CD8-positive, alpha-beta memory T cell (primary cell): Measurements from ENCODE around the gene KATNIP. TPM values are rescaled to one million over a fixed set of nuclear protein-coding genes. Genes with fewer than 3 reads are reported as not detected.

ENCODE experiments used
- polyA plus RNA-seq: library from polyadenylated mRNA; unstranded; fragments of 300-500 nt; fragmentation: Illumina TruSeq; gene quantifications from one replicate; pipeline ENCODE4 v1.2.3, GENCODE V29; 2021
- total RNA-seq, 2 experiments: library from RNA; stranded (reverse); gene quantifications; one replicate each; pipeline ENCODE4 v1.2.3, GENCODE V29; 2021

KATNIP gene
- total and polyA plus RNA-seq, 3 experiments from 2014 or later: 3.0 to 17.5 (median 15.1) TPM

Other genes with a start within 250 kb of the KATNIP start
- gene IL4R, start 236.2 kb upstream of the KATNIP start, total RNA-seq: 100 to 1,000 TPM; 140 to 142 TPM
- 41.6 TPM for gene IL4R, start 236.2 kb upstream of the KATNIP start, polyA plus RNA-seq
- gene IL21R, start 148.0 kb upstream of the KATNIP start, total RNA-seq: 10 to 100 TPM; 80.5 to 84.5 TPM
- gene IL21R, start 148.0 kb upstream of the KATNIP start, polyA plus RNA-seq: 53.7 TPM
- 10 to 100 TPM; 60.4 to 62.7 TPM for gene GTF3C1, start 231 bp upstream of the KATNIP start, total RNA-seq
- 58.6 TPM for gene GTF3C1, start 231 bp upstream of the KATNIP start, polyA plus RNA-seq